ENCODE measurements around the gene ACTN4.

The ACTN4 gene

DNA sequence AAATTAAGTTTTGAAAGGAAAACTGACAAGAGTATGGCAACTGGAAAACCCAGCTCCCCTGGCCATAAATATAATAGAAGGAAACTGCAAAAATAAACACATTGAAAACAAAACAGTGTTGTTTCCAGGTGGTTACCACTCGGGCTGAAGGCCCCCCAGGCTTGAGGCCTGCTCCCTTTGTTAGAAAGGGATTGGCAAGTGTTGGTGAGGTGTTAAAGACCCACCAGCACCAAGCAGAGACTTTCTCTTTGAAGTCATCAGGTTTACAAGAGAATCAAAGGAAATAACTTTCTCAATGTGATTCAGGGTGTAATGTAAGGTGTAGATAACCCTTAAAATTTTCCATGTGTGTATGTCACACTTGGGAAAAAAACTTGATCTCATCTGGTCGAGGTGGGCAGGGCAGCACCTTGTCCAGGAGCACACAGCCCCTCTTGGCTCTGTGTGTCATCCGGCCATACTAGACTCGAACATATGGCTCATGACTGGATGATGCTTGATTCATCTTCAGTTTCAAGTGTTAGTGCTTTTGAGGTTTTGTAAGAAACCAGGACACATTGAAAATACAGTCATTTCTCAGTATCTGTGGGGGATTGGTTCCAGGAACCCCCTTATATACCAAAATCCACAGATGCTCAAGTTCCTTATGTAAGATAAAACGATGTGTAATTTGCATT lies 7.8 kb downstream of the ACTN4 start:
- Histone ChIP-seq H3K36me3 (ENCODE audit: low read depth) (peaks cover 79% of the 10 kb centered on the region), H3K9me3 (ENCODE audit: severe bottlenecking) (no peaks in the 10 kb centered on the region), H3K27ac (ENCODE audit: poor library complexity, severe bottlenecking) (peak overlapping the region; percentile 100), H3K27me3 (ENCODE audit: insufficient read depth, poor library complexity, severe bottlenecking) (no peaks in the 10 kb centered on the region), H3K4me3 (ENCODE audit: severe bottlenecking) (no peak overlapping the region), H3K4me1 (ENCODE audit: insufficient read depth, poor library complexity, severe bottlenecking) (peaks cover 92% of the 10 kb centered on the region)
- ATAC-seq (ENCODE audit: low read depth) (no peak), DNase-seq (ENCODE audit: low spot score) (no peak)
- TF ChIP-seq, protein P1, sequence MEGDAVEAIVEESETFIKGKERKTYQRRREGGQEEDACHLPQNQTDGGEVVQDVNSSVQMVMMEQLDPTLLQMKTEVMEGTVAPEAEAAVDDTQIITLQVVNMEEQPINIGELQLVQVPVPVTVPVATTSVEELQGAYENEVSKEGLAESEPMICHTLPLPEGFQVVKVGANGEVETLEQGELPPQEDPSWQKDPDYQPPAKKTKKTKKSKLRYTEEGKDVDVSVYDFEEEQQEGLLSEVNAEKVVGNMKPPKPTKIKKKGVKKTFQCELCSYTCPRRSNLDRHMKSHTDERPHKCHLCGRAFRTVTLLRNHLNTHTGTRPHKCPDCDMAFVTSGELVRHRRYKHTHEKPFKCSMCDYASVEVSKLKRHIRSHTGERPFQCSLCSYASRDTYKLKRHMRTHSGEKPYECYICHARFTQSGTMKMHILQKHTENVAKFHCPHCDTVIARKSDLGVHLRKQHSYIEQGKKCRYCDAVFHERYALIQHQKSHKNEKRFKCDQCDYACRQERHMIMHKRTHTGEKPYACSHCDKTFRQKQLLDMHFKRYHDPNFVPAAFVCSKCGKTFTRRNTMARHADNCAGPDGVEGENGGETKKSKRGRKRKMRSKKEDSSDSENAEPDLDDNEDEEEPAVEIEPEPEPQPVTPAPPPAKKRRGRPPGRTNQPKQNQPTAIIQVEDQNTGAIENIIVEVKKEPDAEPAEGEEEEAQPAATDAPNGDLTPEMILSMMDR (IDR thresholded peaks at IDR 0.05; ENCODE audit: poor library complexity, severe bottlenecking): no peak

DNA sequence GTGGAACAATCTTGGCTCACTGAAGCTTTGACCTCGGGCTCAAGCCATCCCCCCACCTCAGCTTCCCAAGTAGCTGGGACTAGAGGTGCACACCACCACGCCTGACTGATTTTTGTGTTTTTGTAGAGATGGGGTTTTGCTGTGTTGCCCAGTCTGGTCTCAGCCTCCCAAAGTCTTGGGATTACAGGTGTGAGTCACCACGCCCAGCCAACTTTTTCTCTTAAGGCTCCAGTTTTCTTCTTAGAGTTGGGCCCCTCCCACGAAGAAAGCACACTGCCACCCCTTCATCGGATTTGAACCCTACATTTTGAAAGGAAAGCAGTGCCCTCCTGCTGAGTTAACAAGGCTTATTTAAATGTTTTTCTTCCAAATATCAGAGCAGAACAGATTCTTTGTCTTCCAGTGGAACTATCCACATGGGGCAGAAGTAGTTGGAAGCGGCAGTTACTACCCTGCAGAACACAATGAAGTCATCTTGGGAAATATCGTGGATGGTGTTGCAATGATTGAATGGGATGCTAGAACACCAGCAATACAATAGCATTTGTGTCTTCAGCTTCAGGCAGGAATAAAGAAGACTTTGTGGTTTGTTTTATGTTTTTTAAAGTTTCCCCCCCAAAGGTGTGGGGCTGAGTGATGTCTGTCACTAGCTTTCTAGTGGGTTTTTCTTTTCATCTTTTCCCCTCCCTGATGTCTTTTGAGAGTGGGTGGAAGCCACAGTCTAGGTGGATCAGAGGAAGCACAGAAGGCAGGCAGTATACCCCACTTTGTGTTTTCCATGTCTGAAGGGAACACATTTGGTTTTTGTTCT lies 8.9 kb downstream of the ACTN4 start:
- H3K9me3 ChIP-seq (ENCODE audit: severe bottlenecking): no peaks in the 10 kb centered on the region
- H3K27me3 ChIP-seq (ENCODE audit: insufficient read depth, poor library complexity, severe bottlenecking): no peaks in the 10 kb centered on the region
- TF ChIP-seq, protein P1 (IDR thresholded peaks at IDR 0.05; ENCODE audit: poor library complexity, severe bottlenecking): no peak
- H3K27ac ChIP-seq (ENCODE audit: poor library complexity, severe bottlenecking): peak overlapping the region; percentile 100
- H3K4me3 ChIP-seq (ENCODE audit: severe bottlenecking): no peak overlapping the region
- peaks cover 93% of the 10 kb centered on the region for H3K4me1 ChIP-seq (ENCODE audit: insufficient read depth, poor library complexity, severe bottlenecking)
- peaks cover 81% of the 10 kb centered on the region for H3K36me3 ChIP-seq (ENCODE audit: low read depth)
- ATAC-seq (ENCODE audit: low read depth): peak; percentile 10; the same call in 1 of the 3 replicates
- DNase-seq (ENCODE audit: low spot score): no peak

DNA sequence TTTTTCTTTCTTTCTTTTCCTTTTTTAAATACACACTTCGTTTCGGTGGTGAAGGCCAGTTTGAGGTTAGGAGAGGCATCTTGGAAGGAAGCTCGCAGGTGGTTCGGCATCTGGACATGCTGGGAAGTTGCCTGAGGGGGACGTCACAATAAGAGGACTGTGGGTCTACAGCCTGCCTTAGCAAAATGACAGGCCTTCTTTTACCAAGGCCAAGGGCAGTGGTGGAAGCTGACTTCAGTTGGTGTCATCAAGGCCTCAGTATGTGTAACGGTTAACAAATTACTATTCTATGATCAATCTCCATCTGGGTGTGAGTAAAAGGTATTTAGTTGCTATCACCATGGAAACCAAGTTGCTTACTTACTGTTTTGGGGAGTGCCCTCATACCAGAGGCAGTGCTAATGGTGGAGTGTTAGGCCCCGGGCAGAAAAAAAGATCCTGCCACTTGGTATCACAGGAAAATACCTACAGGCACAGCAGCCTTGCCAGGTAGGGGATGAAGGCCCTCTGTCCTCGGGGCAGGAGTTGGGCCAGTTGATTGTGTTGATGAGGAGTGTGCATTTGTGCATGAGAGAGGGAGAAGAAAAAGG lies 10.3 kb downstream of the ACTN4 start:
- Histone ChIP-seq H3K36me3 (ENCODE audit: low read depth) (peaks cover 85% of the 10 kb centered on the region), H3K27me3 (ENCODE audit: insufficient read depth, poor library complexity, severe bottlenecking) (no peaks in the 10 kb centered on the region), H3K4me3 (ENCODE audit: severe bottlenecking) (no peak overlapping the region), H3K9me3 (ENCODE audit: severe bottlenecking) (no peaks in the 10 kb centered on the region), H3K4me1 (ENCODE audit: insufficient read depth, poor library complexity, severe bottlenecking) (peaks cover 93% of the 10 kb centered on the region), H3K27ac (ENCODE audit: poor library complexity, severe bottlenecking) (peak overlapping the region; percentile 100)
- peak; percentile 91 for DNase-seq (ENCODE audit: low spot score)
- peak; percentile 70 for ATAC-seq (ENCODE audit: low read depth)
- TF ChIP-seq, protein P1 (IDR thresholded peaks at IDR 0.05; ENCODE audit: poor library complexity, severe bottlenecking): no peak

DNA sequence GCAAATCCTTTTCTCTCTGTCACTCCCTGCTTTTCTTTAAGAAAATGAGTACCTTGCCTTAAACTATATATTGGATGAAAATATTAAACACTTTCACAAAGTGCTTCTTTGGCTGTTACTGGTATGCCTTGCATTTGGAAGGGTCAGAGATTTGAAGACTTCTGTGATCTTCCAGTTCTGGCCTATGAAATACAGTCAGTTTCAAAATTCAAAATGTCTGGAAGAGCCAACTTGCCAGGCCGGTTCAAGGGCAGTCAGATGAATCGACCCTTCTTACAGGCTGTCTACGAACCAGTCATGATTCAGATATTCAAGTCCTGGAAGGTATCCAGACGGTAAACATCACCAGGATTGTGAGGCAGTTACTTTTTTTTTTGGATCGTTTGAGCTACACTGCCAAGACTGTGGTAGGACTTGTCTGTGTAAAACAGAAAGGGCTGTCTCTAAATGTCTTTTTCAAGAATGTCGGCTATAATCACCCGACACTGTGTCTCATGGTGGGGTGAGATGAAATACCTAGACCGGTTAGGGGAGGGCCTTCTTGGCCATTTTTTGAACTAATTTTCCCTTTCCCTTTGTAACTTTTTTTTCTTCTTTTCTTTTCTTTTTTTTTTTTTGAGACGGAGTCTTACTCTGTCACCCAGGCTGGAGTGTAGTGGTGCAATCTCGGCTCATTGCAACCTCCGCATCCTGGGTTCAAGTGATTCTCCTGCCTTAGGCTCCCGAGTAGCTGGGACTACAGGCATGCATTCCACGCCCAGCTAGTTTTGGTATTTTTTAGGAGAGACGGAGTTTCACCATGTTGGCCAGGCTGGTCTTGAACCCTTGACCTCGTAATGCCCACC lies 11.2 kb downstream of the ACTN4 start:
- H3K4me1 ChIP-seq (ENCODE audit: insufficient read depth, poor library complexity, severe bottlenecking): peaks cover 95% of the 10 kb centered on the region
- peaks cover 88% of the 10 kb centered on the region for H3K36me3 ChIP-seq (ENCODE audit: low read depth)
- DNase-seq (ENCODE audit: low spot score) (no peak), ATAC-seq (ENCODE audit: low read depth) (peak; percentile 49)
- H3K27ac ChIP-seq (ENCODE audit: poor library complexity, severe bottlenecking): peak overlapping the region; percentile 100
- no peak overlapping the region for H3K4me3 ChIP-seq (ENCODE audit: severe bottlenecking)
- TF ChIP-seq, protein P1 (IDR thresholded peaks at IDR 0.05; ENCODE audit: poor library complexity, severe bottlenecking): no peak
- no peaks in the 10 kb centered on the region for H3K27me3 ChIP-seq (ENCODE audit: insufficient read depth, poor library complexity, severe bottlenecking)
- no peaks in the 10 kb centered on the region for H3K9me3 ChIP-seq (ENCODE audit: severe bottlenecking)
